GM23338 (cell line): ENCODE measurements around the gene KRT6A.

Experiments used
- CREB1 ChIP-seq: fragments of 250-450 bp; sonication (Bioruptor Pico); IDR thresholded peaks from 2 replicates; pipeline ENCODE4 v1.5.0; 2020; ENCODE audit warnings: low read depth, mild to moderate bottlenecking, moderate library complexity
- EZH2 ChIP-seq: fragments of 200-600 bp; sonication (generic); IDR thresholded peaks from one replicate; pipeline ENCODE4 v1.8.0; 2017; ENCODE audit warnings: antibody characterized with exemption, mild to moderate bottlenecking, low read depth; ENCODE audit not compliant: unreplicated experiment
- TF ChIP-seq, protein P1 (sequence below), 2 experiments: fragments of 200-600 bp in 1 of 2; sonication (generic) in 1 of 2; conservative IDR thresholded peaks; 2 replicates each; pipeline versions ENCODE4 v1.5.1 to v1.6.1; 2016 to 2017; ENCODE audit warnings: antibody characterized with exemption in 2 of 2, low read depth in 2 of 2, mild to moderate bottlenecking in 2 of 2, moderate library complexity in 1 of 2
- TF ChIP-seq, protein P2 (sequence below): IDR thresholded peaks from one replicate; pipeline ENCODE4 v1.6.1; 2018; ENCODE audit warnings: antibody characterized with exemption; ENCODE audit not compliant: unreplicated experiment

DNA sequence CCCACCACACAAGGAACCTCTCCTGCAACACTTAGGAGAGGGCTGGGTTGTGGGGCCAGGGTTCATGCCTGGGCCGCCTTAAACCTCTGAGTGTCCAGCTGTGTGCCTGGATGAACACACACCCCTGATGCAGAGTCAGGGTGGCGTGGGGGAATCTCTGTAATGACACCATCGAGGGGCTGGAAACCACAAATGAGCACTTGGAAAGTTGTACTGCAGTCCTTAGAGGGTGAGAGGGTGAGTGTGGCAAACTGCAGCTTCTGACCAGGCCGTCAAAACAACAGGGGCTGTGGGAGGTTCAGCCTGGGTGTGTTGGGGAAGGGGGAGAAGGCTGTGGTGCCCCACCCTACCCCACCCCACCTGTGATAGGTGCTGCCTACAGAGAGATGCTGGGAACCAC is 39.6 kb upstream of the KRT6A start:
- TF ChIP-seq, protein P1, sequence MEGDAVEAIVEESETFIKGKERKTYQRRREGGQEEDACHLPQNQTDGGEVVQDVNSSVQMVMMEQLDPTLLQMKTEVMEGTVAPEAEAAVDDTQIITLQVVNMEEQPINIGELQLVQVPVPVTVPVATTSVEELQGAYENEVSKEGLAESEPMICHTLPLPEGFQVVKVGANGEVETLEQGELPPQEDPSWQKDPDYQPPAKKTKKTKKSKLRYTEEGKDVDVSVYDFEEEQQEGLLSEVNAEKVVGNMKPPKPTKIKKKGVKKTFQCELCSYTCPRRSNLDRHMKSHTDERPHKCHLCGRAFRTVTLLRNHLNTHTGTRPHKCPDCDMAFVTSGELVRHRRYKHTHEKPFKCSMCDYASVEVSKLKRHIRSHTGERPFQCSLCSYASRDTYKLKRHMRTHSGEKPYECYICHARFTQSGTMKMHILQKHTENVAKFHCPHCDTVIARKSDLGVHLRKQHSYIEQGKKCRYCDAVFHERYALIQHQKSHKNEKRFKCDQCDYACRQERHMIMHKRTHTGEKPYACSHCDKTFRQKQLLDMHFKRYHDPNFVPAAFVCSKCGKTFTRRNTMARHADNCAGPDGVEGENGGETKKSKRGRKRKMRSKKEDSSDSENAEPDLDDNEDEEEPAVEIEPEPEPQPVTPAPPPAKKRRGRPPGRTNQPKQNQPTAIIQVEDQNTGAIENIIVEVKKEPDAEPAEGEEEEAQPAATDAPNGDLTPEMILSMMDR (conservative IDR thresholded peaks at IDR 0.05; ENCODE audit: low read depth in 2 of 2), result no peak
- TF ChIP-seq EZH2 (no peak), CREB1 (CRISPR knock-in tag) (no peak)
- TF ChIP-seq, protein P2, sequence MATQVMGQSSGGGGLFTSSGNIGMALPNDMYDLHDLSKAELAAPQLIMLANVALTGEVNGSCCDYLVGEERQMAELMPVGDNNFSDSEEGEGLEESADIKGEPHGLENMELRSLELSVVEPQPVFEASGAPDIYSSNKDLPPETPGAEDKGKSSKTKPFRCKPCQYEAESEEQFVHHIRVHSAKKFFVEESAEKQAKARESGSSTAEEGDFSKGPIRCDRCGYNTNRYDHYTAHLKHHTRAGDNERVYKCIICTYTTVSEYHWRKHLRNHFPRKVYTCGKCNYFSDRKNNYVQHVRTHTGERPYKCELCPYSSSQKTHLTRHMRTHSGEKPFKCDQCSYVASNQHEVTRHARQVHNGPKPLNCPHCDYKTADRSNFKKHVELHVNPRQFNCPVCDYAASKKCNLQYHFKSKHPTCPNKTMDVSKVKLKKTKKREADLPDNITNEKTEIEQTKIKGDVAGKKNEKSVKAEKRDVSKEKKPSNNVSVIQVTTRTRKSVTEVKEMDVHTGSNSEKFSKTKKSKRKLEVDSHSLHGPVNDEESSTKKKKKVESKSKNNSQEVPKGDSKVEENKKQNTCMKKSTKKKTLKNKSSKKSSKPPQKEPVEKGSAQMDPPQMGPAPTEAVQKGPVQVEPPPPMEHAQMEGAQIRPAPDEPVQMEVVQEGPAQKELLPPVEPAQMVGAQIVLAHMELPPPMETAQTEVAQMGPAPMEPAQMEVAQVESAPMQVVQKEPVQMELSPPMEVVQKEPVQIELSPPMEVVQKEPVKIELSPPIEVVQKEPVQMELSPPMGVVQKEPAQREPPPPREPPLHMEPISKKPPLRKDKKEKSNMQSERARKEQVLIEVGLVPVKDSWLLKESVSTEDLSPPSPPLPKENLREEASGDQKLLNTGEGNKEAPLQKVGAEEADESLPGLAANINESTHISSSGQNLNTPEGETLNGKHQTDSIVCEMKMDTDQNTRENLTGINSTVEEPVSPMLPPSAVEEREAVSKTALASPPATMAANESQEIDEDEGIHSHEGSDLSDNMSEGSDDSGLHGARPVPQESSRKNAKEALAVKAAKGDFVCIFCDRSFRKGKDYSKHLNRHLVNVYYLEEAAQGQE, result no peak
